HG03571 (cell line): ENCODE data around the gene SLC12A2.

Experiments
- ATAC-seq: cut with Tn5 transposase; IDR thresholded peaks from one replicate; pipeline ENCODE4 v1.9.1; 2021; ENCODE audit not compliant: unreplicated experiment

SLC12A2 gene

DNA sequence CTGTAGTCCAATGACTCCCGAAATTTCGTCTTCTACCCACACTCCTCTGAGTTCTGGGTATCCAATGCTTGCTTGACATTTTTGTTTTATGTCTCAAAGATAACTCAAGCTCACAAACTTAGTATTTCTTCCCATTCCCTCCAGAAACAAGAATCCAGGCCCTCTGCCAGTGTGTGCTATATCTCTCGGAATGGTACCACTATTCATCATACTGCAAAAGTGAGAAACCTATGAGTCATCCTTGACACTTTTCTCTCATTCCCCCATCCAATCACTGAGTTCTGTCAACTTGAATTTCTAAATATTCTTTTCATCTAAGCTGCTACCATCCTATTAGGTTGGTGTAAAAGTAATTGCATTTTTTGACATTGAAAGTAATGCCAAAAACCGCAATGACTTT lies 9.8 kb downstream of the SLC12A2 start:
- ATAC-seq = no peak

DNA sequence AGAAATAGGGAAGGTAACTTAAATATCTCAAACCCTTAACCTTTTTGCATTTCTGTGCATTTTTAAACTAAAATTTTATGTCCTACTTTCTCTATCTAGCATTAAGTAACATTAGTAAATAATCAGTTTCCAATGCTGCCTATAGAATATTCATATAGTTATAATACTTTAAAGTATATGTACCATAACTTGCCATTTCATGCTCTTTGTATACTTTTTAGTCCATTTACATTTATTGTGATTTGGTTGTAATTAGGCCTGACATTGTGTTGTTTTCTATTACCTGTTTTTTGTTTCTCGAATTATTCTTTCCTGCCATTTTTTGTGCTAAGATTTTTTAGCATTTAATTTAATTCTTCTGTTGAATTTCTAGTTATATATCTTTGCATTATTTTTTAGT lies 13.7 kb downstream of the SLC12A2 start:
- no peak for ATAC-seq

DNA sequence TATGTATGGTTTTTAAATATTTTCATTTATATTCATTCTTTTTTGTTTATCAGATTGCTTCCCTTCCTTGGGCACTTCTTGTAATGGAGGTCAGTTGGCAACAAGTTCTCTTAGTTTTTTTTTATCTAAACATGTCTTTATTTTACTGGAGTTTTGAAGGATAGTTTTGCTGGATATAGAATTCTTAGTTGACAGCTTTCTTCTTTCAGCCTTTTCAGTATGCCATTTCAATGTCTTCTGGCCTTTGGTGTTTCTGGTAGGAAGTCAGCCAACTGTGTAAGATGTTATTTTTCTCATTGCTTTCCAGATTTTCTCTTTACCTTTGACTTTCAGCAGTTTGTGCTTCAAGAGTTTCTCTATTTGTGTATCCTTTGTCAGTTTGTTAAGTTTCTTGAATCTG lies 14.2 kb downstream of the SLC12A2 start:
- no peak for ATAC-seq

DNA sequence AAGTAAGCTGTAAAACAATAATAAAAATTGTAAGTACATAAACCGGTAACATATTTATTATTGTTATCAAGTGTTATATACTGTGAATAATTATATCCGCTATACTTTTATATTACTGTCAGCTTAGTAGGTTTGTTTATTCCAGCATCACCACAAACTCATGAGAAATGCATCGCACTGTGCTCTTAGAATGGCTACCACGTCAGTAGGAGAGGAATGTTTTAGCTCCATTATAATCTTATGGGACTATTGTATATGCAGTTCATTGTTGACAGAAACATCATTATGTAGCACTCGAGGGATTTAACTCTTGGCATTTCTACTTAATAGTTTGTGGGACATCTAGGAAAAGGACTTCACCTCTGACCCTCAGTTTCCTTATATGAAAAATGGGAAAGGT lies 16.4 kb downstream of the SLC12A2 start:
- ATAC-seq = no peak

DNA sequence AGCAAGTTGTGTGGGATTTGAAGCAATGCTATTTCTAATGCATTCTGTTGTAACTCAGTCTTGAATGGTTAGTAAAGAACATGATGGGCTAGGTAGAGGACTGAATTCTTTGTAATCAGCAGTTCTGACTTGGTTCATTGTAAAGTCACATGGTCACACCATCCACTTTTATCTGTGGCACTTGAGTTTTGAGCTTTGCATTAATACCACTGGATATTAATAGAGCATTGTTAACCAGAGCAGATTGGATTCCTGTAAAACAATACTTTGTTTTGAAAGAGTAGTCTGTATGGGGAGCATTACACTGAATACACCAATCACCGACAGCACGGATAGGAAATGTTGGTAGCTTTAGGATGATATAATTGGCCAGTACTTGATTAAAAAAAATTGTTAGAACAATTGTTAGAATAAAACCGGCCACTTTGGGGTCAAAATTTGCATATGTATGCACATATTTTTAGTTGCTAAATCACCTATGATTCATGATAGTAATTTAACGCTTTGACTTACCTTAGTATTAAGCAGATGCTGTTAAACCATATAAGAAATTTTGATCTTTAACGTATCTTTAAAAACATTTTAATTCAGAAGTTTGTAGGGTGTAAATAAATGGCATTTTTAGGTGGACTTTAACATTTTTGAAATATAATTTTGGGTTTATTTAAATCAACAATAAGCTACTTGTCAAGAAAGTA lies 17.4 kb downstream of the SLC12A2 start:
- ATAC-seq = no peak

DNA sequence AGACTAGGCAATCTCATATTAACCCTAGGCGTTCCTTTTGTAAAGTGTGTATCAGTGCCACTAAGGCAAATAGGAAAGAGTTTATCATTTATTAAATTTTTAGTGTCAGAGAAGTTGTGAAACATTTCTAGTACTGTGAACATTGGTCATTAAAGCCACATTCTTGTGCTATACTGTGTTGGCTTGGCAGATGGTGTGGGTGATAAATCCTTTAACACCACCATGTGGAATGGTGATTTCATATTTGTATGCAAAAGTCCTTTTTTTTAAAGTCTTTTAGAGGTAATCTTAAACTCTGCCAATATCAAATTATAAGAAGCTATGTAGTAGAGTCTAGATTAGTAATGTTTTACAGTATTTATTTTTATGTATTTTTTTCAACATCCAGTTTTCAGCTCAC lies 18.1 kb downstream of the SLC12A2 start:
- no peak for ATAC-seq

DNA sequence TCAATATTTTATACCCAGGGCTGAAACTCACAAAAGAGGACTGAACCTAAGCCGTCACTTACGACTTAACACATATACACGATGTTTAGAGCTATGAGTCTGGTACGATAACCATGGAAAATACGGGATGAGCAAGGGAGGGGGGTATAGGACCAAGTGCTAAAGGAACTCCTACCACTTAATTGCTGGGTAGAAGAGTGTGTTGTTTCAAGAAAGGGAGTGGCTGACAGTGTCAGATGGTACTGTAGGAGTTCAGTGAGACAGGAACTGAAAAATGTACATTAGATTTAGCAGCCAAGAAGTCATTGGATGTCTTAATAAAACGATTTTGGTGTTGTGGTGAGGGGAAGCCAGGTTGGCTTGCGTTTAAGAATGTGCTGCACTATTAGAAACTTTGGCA lies 21.6 kb downstream of the SLC12A2 start:
- no peak for ATAC-seq

DNA sequence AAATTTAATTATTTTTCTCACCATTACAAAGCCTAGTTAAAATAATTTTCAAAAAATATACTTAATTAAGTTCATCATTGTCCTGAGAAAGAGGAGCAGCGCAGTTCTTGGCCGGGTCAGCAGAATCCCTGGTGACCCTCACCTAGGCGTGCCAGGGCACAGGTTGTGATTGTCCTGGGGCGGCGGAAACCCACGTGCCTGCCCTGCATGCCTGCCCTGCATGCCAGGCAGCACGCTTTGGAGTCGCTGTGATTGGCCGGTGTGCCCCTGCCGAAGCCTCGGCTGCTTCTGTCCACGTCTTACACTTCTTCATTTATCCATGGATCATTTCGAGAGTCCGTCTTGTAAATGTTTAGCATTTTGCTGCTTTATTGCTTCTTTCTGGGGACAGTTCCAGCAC lies 25.6 kb downstream of the SLC12A2 start:
- ATAC-seq = no peak

DNA sequence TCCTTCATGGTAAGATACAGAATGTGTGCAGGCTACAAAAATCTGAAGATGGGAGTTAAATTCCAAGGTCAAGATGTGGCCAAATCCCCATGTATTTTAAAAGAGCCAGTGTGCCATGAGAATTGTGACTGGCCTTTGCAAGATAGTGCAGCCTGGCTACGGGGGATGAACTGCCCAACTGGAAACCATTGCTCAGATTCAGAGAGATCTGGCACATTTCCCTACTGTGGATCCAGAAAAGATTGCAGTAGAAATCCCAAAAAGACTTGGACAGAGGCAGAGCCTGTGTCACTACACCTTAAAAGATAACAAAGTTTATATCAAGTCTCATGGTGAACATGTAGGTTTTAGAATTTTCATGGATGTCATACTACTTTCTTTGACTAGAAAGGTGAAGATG lies 26.2 kb downstream of the SLC12A2 start:
- ATAC-seq = no peak

DNA sequence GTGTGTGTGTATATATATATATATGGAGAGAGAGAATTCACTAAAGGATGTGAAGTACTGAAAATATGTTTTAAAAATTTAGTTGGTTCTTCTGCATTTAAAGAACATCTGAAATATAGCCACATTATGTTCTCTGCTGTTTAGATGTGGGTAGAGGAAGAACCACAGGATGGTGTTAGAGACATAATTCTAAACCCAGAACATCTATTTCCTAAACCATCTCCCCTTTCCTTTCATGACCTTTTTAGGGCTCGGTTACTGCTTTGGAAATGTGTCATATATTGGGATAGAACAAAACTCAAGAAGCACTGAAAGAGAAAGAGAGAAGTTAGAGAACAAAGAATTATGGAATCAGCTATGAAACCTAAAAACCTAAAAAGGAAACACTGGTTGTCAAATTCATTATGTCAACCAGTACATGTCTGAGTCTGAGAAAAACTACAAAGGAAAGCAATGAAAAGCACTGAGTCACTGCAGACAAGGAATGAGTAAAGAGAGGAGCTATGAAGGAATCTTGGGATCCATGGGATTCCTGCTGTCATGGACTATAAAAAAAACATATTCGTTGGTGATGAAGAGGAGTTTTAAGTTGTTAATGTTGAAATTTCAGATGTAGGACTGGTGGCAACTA lies 28.4 kb downstream of the SLC12A2 start:
- ATAC-seq = no peak

DNA sequence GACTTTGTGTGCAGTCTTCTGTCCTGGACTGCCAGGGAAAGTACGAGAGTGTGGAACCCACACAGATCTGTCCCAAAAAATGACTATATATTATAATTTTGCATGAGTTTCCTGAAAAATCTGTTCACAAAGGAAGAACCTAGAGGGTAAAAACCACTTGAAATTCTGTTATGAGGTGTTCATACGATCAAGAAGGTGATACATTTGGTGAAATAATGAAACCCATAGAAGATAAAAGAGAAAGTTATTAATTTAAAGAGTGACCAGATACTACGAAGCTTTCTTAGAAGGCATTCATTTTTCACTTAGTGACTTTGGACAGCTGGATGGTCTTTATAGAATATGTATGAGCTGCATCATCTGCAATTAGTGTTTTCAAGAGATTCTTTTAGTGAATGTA lies 32.9 kb downstream of the SLC12A2 start:
- ATAC-seq = no peak

DNA sequence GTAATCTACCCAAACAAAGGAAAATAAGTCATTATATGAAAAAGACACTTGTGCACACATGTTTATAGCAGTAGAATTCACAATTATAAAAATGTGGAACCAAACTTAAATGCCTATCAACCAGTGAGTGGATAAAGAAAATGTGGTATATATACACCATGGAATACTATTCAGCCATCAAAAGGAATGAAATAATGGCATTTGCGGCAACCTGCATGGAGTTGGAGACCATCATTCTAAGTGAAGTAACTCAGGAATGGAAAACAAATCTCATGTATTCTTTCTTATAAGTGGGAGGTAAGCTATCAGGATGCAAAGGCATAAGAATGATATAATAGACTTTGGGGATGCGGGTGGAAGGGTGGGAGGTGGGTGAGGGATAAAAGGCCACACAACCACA lies 34.6 kb downstream of the SLC12A2 start:
- no peak for ATAC-seq

DNA sequence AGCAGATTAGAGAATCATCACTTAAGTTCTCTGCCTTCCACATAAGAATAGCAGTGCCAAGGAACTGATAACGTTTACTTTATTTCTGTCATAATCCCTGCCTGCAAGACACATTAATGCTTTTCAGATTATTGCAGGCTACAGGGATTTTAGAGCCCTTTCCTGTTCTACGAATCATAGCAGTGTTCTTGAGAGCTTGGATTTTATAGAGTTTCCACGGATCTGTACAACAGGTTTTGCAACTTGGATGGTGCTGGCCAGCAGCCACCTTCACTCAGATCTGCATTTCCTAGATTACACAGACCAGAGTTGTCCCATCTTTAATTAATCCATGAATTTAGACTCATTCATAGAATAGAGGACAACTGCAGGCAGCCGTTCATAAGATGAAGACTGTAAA lies 38.1 kb downstream of the SLC12A2 start:
- ATAC-seq = no peak

DNA sequence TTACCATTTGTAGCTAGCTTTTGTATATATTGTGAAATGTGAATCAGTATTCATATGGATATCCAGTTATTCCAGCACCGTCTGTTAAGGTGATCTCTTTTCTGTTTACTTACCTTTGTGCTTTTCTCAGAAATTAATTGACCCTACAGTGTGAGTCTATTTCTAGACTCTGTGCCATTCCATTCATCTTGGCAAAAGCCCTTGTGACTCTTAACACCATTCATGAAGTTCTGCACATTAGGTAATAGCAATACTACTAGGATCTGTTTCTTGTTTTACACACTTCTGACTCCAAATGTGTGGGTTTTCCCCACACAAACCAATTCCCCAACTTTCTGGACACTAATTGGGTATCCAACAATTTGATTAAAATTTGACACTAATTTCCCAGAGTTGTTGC lies 40.4 kb downstream of the SLC12A2 start:
- ATAC-seq = no peak

DNA sequence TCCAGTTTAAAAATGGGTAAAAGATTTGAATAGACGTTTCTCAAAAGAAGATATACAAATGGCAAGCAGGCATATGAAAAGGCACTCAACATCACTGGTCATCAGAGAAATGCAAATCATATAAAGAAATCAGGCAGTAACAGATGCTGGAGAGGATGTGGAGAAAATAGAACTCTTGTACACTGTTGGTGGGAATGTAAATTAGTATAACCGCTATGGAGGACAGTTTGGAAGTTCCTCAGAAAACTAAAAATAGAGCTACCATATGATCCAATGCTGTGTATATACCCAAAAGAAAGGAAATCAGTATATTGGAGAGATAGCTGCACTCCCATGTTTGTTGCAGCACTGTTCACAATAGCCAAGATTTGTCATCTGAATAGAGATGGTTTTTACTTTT lies 42.7 kb downstream of the SLC12A2 start:
- ATAC-seq = no peak

DNA sequence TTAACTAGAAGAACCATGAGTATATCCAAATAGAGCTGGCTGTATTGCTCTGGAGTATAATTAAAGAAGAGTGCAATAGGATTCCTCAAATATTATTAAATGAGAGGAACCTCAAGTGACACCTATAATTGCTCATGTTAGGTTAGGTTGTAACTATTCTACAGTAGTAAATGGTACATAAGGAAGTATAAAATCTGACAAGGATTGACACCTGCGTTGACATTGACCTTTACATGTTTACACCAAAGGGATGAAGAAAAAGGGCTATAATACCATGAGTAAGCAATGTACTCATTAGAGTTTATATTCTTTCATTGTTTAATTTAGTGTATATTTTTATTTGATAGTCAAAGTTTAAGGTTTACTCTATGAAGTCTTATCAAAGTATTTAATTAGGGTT lies 48.9 kb downstream of the SLC12A2 start:
- ATAC-seq = no peak

DNA sequence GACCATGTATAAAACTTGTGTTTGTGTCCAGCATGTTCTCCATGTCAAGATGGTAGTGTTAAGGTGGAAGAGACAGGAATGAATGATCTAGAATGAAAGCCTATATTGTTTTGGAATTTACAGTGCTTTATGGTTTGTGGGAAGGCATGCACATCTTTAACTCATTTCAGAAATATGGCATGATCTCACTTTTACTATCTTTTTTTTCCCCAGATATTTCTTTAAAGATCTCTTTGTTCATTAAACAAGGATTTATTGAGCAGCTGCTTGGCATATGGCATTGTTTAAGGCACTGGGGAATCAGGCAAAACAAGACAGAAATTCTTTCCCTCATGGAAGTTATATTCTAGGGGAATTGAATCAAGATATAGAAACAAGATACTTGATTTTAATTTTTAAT lies 51.7 kb downstream of the SLC12A2 start:
- ATAC-seq = no peak

DNA sequence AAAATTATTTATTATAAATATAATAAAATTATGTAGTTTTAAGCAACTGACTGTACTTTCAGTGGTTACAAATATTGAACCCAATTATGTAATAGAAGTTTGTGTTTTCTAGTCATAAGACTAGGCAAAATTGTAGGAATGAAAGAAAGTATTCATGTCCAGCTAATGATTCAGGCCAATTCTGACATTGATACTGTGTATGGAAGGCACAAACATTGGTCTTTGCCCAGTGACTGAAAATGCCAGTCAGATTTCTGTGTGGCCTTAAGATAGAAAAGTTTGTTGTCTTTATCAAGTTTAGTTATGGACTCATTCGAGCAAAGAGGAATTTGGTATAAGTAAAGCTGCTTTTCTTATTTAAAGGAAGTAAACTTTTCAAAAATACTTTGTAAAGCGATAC lies 60.3 kb downstream of the SLC12A2 start:
- ATAC-seq = no peak

DNA sequence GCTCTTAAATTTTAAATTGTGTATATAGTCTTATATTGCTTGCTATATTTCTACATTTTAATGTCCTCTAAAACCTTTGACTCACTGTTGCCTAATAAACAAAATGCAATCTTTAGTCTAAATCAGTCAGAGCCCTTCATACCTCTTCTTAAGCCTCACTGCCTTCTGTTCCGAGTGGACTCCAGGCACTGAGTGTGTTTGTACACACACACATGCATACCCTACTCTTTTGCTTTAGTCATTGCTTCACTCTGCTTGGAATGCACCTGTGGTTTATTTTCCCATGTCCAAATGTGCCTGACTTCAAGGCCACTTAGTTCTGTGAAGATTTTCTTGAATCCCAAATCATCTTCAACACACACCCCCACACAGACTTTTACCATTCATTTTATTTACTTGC lies 60.9 kb downstream of the SLC12A2 start:
- no peak for ATAC-seq

DNA sequence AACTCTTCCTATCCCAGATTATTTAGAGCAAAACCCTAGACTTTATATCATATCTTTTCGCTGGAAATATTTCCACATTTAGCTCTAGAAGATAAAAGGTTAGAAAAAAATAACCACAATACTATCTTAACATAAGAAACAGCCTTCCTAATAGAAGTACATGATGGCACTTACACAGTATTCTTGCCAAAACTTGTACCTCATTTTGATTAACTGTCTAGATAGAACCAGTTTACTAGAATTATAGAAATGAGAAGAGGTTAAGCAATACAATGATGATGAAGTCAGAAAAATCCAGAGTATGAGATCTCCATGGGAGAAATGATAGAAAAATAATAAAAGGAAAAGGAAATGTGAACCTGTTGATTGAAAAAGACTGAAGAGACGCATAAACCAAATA lies 63.1 kb downstream of the SLC12A2 start:
- ATAC-seq = no peak

DNA sequence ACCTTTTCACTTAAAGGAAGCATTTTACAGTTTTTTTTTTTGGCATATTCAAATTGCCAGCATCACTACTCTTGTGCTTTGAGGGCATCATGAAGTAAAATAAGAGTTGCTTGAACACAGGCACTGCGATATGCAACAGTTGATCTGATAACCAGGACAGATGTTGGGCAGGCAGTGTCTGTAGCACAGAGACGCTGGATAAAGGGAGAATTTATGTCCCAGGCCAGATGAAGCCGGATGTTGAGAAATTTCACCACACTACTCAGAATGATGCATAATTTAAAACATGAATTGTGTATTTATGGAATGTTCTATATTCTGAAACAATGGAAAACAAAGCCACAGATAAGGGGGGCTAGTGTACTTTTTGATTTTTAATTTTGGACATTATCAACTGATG lies 71.4 kb downstream of the SLC12A2 start:
- no peak for ATAC-seq

DNA sequence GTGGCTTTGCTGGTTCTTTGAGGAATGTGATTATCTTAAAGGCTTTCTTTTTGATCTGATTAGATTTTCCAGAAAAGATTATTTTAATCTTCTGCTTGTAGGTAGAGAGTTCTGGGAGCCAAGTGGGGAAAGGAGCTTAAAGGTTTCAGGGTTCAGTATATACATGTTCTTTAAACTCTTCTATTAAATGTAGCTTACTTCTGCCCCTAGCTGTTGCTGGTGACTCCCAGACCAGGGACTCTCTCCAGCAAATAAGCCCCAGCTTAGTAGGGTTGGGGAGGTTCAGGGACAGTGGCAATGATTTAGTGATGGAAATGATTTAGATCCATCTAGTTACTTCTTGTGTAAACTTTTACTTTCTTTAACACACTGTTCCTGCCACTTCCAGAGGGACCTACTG lies 72.2 kb downstream of the SLC12A2 start:
- ATAC-seq = no peak

DNA sequence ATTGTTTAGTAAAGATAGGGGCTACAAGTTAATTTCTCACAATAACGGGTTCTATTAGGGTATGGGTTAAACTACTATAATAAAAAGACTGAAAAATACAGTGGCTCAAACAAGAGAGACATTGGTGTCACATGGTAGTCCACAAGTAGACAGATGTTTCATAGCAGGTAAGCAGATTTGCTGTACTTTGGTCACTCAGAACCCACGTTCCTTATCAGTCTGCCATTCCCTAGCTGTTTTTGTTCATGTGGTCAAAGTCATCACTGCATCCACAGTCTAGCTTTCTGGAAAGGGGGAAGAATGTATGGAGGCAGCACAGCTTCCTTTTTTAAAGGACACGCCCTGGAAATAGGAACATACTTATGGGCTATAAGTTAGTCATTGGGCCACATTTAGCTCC lies 73.0 kb downstream of the SLC12A2 start:
- ATAC-seq = no peak
